Epidermal melanocyte (primary cell): ENCODE results near the gene OBSCN.
"Not testable (repeated sequence)": the region's sequence is repeated elsewhere in the genome, so short reads cannot be mapped to it uniquely, and the experiment has no call there.

Experiments
- DNase-seq: peaks from one replicate; pipeline ENCODE4 v3.0.0; 2011; ENCODE audit warnings: low spot score; ENCODE audit not compliant: insufficient read length

The OBSCN gene

DNA sequence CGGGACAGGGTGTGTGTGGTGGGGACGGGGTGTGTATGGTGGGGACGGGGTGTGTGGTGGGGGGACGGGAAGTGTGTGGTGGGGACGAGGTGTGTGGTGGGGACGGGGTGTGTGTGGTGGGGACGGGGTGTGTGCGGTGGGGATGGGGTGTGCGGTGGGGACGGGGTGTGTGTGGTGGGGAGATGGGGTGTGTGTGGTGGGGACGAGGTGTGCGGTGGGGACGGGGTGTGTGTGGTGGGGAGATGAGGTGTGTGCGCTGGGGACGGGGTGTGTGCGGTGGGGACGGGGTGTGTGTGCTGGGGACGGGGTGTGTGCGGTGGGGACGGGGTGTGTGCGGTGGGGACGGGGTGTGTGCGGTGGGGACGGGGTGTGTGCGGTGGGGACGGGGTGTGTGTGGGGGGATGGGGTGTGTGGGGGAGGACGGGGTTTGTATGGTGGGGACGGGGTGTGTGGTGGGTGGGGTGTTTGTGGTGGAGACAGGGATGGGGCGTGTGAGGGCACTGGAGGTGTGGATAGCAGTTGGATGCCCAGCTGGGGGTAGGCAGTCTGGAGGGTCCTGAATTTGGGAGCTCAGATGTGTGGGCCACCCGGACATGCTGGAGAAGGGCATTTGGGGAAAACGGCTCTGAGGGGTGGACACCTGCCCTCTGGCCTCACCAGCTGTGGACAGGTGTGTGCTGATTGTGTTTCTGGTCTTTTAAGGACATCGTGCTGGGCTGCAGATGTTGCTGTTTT is 25.4 kb upstream of the OBSCN start:
- no peak for DNase-seq

DNA sequence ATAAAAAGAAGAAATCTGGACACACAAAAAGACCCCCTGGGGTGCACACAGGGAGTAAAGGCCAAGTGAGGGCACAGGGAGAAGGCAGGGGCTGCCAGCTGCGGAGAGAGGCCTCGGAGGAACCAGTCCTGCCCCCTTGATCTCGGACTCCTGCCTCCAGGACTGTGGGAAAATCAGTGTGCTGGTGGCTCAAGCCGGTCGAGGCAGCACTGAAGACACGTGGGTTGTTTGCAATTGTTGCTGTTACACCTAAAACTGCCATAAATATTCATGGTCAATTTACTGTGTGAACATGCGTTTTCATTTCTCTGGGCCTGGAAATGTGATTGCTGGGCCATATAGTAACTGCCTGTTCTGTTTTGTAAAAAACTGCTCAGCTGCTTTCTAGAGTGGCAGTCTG is 23.7 kb upstream of the OBSCN start:
- no peak for DNase-seq

DNA sequence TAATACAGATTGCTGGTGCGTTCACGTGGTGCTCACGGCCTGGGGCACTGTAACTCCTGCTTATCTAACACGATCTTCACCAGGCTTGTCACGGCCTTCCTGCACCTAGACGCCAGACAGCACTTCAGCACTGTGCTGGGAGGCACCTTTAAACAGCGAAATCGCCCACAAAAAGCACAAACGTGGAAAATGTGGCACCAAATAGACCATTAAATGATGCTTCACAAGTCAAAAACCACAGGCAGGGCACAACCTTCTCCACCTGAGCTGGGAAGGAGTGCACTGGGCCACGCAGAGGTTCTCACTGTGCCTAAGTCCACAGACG is 22.2 kb upstream of the OBSCN start:
- DNase-seq, result no peak

DNA sequence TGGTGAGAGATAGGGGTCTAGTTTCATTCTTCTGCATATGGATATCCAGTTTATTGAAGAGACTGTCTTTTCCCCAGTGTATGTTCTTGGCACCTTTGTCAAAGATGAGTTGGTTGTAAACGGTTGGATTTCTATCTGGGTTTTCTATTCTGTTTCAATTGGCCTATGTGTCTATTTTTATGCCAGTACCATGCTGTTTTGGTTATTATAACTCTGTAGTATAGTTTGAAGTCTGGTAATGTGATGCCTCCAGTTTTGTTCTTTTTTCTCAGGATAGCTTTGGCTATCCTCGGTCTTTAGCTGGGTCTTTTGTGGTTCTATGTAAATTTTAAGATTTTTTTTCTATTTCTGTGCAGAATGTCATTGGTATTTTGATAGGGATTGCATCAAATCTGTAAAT is 19.6 kb upstream of the OBSCN start:
- DNase-seq, result not testable (repeated sequence)

DNA sequence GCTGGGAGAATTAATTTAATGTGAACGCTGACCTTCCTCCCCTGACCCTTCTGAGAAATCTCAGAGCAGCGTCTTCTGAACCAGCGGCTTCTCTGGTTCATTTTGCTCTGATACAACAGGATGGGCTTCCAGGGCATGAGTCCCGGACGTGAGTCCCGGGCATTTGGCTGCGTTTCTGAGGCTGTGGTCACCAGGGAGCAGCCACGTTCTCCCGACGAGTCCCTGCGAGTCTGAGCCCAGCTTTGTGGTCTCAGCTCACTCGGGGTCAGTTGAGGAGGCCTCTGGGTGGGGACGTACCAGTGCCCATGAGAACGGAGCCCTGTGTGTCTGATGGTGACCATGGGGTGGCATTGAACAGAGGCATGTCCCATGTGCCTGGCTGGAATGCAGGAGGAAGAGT is 17.7 kb upstream of the OBSCN start:
- DNase-seq, result no peak

DNA sequence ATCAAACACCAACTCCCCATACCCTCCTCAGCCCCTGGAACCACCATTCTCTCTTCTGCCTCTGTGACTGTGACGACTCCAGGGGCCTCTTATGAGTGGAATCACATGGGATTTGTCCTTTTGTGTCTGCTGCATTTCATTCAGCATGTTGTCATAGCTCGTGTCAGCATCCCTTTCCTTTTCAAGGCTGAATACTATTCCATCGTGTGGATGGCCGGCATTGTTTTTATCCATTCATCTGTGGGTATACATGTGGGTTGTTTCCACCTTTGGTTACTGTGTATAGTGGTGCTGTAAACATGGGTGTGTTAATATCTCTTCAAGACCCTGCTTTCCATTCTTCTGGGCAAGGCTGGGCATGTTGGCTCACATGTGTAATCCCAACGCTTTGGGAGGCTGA is 17.1 kb upstream of the OBSCN start:
- no peak for DNase-seq

DNA sequence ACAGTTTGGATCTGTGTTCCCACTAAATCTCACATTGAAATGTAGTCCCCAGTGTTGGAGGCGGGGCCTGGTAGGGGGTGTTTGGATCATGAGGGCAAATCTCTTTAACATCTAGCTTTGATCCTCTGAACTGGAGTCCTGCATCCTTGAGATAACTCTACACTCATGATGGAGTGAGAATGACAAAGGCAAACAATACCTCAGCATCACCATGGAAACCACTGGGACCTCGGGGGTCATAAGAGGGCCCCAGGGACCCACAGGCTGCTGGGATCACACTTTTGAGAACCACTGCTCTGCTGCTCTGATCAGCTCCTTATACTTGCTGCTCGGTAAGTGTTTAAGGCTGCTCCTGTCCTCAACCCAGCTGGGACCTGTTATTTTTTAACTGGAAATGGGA is 13.4 kb upstream of the OBSCN start:
- DNase-seq, result no peak

DNA sequence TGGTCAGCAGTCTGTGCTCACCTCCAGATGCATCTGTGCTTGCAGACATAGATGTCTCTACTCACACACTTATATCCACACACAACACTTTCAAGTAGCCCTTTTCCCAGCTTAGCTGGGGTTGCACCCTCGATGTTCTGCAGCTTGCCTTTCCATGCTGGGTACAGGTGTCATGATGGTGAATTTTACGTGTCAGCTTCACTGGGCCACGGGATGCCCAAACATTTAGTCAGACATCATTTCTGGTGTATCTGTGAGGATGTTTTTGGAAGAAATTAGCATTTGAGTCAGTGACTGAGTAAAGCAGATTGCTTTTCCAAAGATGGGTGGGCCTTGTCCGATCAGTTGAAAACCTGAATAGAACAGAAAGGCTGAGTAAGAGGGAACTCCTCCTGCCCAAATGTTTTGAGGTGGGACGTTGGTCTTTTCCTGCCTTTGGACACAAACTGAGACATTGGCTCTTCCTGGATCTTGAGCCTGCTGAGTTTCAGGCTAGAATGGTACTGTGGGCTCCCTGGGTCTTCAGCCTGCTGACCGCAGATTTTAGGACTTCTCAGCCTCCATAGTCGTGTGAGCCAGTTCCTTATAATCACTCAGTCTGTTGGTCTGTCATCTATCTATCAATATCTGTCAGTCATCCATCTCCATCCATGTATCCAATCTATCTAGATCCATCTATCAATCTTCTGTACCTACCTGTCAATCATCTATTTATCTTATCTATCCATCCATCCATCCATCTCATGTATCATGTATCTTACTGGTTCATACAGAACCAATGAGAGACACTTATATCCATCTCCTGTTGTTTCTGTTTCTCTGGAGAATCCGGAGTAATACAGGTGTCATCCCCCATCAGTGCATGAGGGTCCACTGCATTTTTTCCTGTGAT is 12.7 kb upstream of the OBSCN start:
- DNase-seq, result no peak

DNA sequence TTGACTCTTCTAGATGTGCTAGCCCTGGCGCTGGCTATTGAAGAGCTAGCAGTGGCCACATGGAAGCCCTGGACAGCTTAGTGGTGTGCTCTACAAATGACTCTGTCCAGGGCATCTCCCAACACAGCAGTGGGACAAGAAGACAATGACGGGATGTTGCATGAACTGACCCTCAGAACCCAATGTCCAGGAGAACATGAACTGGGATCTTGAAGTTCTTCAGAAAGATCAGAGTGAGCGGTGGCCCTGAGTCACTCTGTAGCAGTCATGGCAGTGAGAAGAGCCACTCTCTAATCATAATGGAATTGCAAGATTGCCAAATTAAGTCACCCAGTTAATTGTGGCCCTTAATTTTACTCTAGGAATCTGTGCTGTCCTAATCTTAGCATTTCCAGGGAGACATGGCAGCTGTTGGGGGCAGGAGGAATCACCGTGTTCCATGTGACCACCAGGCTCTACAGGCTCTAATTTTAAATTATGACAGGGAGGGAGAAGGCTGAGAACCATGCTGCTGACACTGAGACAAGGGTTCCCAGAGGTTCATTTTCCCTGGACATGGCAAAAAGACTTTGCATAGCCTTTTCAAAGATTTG is 10.2 kb upstream of the OBSCN start:
- no peak for DNase-seq

DNA sequence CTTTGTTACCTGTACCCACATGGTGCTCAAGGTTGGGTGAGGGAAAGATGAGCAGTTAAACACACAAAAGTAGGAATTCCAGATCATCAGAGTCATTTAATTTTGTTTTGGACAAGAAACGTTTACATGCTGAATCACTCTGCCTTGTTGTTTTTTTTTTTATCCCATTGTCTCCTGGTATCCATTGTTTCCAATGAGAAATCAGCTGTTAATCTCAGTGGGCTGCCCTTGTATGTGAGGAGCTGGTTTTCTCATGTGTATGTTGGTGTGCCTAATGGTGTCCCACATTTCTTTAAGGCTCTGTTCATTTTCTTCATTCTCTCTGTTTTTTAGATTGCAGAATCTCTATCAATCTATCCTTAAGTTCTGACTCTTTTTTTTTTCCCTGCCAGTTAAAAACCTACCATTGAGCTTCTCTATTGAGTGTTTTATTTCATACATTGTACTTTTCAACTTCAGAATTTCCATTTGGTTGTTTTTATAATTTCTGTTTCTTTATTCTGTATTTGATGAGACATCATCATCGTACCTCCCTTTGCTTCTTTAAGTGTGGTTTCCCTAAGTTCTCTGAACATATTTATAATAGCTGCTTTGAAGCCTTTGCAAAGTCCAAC is 8.8 kb upstream of the OBSCN start:
- no peak for DNase-seq

DNA sequence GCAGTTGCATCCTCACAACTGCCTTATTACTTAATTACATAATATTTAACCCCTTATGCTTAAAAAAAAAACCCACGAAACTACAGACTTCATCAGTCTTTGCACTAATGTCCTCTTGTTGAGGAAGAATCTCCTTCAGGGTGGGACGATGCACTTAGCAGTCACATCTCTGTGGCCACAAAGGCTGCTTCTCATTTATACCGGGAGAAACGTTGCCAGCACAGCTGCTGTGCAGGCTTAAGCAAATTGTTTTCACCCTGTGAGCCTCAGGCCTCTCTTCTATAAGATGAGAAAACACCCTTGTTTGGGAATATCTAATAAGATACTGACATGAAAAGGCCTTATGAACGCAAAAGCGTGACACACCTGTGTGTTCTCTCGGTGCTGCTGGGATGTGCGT is 2.9 kb upstream of the OBSCN start:
- DNase-seq, result no peak

DNA sequence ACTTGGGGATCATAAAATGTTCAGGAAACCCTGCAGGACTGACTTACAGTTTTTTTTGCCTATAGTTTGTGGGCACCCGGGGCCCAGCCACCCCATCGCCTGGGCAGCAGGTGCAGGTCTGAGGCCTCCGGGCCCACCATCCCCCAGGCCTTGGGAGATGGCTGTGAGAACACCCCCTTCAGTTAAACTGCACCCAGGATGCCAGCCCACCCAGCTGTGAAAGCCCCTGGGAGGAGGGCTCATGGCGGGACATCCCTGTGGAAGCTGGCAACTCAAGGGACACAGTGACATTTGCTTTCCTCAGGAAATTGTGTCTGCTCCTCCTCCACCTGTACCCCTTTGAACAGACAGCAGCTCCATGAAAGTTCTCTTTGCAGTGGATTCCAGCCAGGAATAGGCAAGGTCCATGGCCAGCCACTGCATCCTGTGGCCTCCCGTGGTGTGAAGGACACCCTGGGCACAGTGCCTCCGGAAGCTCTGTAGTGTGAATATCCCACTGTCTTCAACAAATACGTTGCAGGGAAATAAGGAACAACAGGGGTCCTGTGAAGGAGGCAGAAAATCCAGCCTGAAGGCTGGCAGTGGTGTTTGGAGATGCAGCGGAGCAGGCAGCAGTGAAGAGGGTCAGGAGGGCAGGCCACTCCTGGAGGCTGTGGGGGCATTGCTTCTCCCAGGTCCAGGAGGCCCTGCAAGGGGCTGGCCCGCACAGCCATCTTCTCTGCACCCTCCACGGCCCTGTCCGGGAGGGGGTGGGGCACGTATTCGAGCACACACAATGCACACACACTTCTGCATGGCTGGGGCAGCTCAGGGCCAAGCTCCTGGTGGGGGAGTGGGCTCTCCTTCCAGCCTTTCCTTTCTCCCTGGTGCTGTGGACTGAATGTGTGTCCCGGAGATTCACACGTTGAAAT is 2.1 kb upstream of the OBSCN start:
- no peak for DNase-seq

DNA sequence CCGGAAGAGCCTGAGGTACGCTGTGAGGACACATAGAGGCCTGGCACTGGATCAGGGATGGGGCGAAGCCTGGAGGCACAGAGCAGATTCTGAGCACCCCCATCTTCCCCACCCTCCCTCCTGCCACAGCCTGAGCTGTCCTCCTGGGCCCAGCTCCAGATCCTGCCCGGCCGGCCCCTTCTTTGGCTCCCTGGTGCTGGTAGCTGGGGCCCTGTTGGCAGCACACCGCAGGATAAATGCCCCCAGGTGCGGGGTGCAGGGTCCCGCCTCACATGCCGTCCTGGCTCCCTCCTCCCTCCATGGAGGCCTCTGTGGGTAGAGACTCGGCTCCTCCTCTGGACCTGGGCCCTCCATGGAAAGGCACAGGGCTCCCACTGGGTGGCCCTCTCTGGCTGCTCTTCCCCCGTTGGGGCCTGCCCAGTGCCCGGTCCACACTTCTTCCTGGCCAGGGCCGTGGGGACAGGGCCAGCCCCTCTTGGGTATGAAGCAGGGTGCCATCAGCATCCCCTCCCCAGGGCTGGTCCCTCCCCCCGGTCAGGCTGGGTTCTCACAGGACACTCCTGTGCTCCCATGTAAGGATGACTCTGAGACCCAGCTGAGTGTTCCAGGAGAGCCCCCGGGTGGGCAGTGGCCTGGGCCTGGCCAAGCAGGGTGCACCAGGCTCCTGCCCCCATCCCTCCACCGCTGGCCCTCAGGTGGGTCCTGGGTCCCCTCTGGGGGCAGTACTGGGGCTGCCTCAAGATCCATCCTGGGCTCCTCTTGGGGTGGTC is 1.1 kb upstream of the OBSCN start:
- DNase-seq, result no peak

DNA sequence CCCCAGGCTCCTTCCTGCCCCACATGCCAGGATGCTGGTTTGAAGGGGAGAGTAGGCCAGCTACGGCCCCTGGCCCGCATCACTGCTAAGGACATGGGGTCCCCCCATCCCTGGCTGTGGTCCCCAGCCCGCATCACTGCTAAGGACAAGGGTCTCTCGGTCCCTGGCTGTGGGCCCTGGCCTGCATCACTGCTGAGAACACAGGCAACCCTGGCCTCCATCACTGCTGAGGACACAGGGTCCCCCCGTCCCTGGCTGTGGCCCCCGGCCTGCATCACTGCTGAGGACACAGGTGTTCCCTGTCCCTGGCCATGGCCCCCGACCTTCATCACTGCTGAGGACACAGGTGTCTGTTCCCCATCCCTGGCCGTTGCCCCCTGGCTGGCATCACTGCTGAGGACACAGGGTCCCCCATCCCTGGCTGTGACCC is 448 bp upstream of the OBSCN start:
- DNase-seq, result no peak

DNA sequence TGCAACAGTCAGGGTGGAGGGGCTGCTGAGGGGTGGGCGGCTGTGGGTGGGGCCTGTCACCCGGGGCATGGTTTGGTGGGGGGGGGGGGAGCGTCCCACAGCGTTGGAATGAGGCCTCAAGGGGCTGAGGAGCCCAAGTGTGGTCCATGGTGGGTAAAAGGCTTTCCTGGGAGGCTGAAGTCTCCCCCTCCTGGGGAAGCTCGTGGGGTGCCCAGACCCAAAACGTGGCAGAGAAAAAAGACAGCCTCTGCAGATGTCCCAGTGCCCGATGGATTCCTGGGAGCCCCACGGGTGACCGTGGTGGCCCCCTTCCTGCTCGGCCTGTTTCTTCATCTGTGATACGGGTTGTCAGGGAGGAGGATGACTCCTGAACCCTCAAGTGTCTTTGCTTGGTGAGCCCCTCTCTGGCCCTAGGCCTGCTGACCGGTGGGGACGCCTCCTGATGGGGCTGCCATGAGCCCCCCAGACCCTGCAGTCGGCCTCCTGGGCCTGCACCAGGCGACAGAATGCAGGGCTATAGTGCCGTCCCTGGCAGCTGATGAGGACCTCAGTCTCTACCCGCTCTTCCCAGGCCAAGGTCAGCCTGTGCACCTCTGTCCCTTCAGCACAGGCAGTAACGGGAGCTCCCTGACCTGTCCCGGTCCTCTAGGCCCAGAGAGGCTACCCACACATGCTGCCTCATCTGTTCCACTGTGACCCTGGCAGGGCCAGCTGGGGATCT is 1.1 kb downstream of the OBSCN start:
- no peak for DNase-seq

DNA sequence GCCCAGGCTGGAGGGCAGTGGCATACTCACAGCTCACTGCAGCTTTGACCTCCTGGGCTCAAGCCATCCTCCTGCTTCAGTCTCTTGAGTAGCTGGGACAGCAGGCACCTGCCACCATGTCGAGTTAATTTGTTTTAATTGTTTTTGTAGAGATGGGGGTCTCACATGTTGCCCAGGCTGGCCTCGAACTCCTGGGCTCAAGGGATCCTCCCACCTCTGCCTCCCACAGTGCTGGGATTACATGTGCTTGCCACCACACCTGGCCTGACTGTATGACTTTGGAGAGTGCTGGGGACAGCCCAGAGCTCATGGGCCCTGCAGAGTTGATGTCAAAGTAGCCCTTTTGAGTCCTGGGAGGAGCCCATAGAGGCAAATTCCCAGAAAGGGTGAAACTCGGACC is 1.8 kb downstream of the OBSCN start:
- no peak for DNase-seq

DNA sequence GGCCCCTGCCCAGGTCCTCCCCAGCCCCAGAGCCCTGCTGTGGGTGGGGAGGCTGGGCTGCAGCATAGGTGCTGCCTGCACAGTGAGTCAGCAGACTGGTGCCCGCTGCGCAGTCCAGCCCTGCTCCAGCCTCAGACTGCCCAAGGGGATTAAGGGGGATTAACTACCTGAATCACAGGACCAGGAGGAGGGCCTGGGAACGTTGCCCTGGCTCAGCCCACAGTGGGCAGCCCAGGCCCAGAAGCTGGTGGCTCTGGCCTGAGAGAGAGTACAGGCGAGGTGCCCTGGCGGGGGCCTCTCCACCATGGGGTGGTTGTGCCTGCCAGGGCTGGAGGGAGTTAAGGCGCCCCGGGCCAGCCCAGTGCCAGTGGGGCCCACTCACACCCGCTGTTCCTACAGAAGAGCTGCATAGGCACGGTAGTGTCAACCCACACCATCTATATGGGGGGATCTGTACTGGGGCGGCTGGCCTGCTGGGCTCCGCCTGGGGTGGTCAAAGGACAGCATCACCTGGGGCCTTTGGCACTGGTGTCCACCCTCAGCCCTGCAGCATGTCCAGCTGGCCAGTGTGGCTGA is 2.3 kb downstream of the OBSCN start:
- DNase-seq, result no peak

DNA sequence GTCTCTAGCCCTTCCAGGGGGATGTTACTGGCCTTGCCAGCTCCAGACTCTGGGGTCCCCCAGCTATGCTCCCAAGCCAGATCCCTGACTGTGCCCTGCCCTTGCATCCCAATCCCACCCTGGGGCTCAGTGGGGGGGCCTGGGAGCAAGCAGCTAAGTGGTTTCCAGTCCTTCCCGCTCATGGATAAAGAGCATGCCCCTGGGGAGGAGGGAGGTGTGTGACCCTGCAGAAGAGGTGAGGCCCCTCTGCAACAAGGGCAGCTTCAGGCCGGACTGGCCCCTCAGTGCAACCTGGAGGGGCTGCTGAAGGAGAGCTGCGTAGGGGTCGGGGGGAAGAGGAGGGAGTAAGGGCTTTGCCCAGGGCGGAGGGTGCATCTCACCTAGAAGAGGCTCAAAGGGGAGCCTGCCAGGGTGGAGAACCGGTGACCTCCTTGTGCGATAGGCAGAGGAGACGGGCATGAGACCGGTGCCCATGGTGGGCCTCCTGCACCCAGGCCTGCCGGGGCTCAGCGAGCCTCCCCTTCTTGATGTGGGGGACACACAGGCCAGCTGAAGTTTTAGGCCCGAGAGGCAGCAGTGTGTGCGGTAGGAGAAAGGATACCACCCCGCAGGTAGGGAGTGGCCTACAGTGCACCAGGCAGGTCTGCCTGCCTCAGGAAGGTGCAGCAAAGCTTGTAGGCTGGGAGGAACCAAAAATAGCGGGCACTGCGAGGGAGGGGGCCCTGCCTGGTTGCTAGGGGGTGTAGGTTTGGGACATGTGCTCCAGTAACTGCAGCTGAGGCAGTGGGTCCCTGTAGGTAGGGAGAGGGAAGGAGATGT is 3.1 kb downstream of the OBSCN start:
- DNase-seq, result no peak
